SH-SY5Y (cell line): ENCODE measurements around the gene ALDH1B1.

Experiments
- GATA2 ChIP-seq: IDR thresholded peaks from 2 replicates; pipeline ENCODE4 v1.6.1; 2011; ENCODE audit warnings: mild to moderate bottlenecking, low read depth, low read length
- GATA3 ChIP-seq: IDR thresholded peaks from 2 replicates; pipeline ENCODE4 v1.6.1; 2011; ENCODE audit warnings: low read depth, mild to moderate bottlenecking, low read length, moderate library complexity

DNA sequence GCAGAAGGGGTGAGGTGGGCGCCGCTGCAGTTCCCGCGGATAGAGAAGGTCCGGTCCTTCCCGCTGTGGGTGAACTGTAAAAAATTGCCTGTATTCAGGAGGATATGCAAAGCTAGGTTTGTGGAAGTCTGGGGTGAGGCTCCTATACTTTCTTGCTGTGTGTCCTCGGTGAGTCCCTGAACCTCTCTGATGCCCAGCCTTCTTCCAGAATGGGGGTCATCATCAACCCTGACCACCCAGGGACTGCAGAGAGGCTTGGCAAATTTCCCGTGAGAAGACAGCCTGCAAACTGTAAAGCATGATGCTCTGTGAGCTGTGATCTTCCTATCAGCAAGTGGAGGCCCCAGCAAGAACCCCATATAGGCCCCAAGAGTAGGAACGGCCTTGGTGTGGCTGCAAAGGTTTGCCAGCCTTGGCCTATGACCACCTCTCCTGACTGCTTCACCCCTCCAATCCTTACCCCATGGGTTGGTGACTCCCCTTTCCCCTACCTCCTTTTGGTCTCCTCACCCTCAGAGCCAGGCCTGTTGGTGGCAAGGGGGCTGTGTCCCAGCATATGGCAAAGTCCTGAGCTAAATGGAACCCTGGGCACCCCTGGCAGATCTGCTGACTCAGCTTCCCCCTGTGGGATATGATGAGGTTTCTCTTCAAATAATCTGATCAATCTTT is 760 bp downstream of the ALDH1B1 start:
- no peak for TF ChIP-seq GATA3
- TF ChIP-seq GATA2, result no peak
